HG03342 (cell line): Measurements from ENCODE around the gene LNPEP.
A peak's percentile ranks its signal among the peaks of the same experiment; 100 is the strongest.

Source experiments
- ATAC-seq: cut with Tn5 transposase; IDR thresholded peaks from one replicate; pipeline ENCODE4 v1.9.1; 2021; ENCODE audit warnings: mild to moderate bottlenecking, moderate library complexity; ENCODE audit not compliant: unreplicated experiment

The LNPEP gene

GRCh38 chr5:96957254-96958049 lies 21.6 kb downstream of the LNPEP start:
- ATAC-seq: peak; percentile 49

GRCh38 chr5:96958977-96959376 lies 23.1 kb downstream of the LNPEP start:
- ATAC-seq: no peak

GRCh38 chr5:96961053-96961452 lies 25.2 kb downstream of the LNPEP start:
- ATAC-seq: peak; percentile 44

GRCh38 chr5:96962540-96962991 lies 26.7 kb downstream of the LNPEP start:
- no peak for ATAC-seq

GRCh38 chr5:96963267-96963666 lies 27.4 kb downstream of the LNPEP start:
- ATAC-seq: peak; percentile 74

GRCh38 chr5:96966801-96967200 lies 30.9 kb downstream of the LNPEP start:
- no peak for ATAC-seq

GRCh38 chr5:96967400-96967799 lies 31.5 kb downstream of the LNPEP start:
- ATAC-seq: no peak

GRCh38 chr5:96968074-96968473 lies 32.2 kb downstream of the LNPEP start:
- no peak for ATAC-seq

- ATAC-seq: no peak
Measured at GRCh38 chr5:96968614-96969013, 32.7 kb downstream of the LNPEP start.

GRCh38 chr5:96969366-96969765 lies 33.5 kb downstream of the LNPEP start:
- no peak for ATAC-seq

GRCh38 chr5:96972599-96973334 lies 36.9 kb downstream of the LNPEP start:
- no peak for ATAC-seq

GRCh38 chr5:96973532-96974401 lies 37.9 kb downstream of the LNPEP start:
- ATAC-seq: no peak

- no peak for ATAC-seq
Measured at GRCh38 chr5:96975656-96976055, 39.8 kb downstream of the LNPEP start.

- no peak for ATAC-seq
Measured at GRCh38 chr5:96977228-96977627, 41.3 kb downstream of the LNPEP start.

GRCh38 chr5:96978812-96979449 lies 43.1 kb downstream of the LNPEP start:
- no peak for ATAC-seq

GRCh38 chr5:96984506-96985192 lies 48.8 kb downstream of the LNPEP start:
- no peak for ATAC-seq

- no peak for ATAC-seq
Measured at GRCh38 chr5:96986450-96986849, 50.6 kb downstream of the LNPEP start.

GRCh38 chr5:96990102-96990501 lies 54.2 kb downstream of the LNPEP start:
- ATAC-seq: no peak

GRCh38 chr5:96991708-96992107 lies 55.8 kb downstream of the LNPEP start:
- no peak for ATAC-seq

GRCh38 chr5:96993760-96994159 lies 57.9 kb downstream of the LNPEP start:
- ATAC-seq: no peak
